ENCODE results near the gene CRLF1.

The CRLF1 gene

DNA sequence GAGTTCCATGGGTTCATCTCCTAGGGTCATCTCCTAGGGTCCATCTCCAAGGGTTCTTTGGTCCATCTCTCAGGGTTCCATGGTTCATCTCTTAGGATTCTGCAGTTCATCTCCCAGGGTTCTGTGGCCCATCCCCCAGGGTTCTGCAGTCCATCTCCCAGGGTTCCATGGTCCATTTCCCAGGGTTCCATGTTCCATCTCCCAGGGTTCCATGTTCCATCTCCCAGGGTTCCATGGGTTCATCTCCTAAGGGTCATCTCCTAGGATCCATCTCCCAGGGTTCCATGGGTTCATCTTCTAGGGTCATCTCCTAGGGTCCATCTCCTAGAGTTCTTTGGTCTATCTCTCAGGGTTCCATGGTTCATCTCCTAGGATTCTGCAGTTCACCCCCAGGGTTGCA lies 11.0 kb upstream of the CRLF1 start:
- no peak for DNase-seq
- Mint-ChIP-seq H3K4me3 (no peak overlapping the region), H3K27ac (no peak overlapping the region), H3K36me3 (ENCODE audit: low read depth) (peaks cover 6% of the 10 kb centered on the region), H3K27me3 (ENCODE audit: low read depth, poor library complexity) (peaks cover 59% of the 10 kb centered on the region), H3K9me3 (peaks cover 8% of the 10 kb centered on the region), H3K4me1 (peaks cover 15% of the 10 kb centered on the region)
- TF ChIP-seq, protein P1, sequence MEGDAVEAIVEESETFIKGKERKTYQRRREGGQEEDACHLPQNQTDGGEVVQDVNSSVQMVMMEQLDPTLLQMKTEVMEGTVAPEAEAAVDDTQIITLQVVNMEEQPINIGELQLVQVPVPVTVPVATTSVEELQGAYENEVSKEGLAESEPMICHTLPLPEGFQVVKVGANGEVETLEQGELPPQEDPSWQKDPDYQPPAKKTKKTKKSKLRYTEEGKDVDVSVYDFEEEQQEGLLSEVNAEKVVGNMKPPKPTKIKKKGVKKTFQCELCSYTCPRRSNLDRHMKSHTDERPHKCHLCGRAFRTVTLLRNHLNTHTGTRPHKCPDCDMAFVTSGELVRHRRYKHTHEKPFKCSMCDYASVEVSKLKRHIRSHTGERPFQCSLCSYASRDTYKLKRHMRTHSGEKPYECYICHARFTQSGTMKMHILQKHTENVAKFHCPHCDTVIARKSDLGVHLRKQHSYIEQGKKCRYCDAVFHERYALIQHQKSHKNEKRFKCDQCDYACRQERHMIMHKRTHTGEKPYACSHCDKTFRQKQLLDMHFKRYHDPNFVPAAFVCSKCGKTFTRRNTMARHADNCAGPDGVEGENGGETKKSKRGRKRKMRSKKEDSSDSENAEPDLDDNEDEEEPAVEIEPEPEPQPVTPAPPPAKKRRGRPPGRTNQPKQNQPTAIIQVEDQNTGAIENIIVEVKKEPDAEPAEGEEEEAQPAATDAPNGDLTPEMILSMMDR (IDR thresholded peaks at IDR 0.05), result no peak

DNA sequence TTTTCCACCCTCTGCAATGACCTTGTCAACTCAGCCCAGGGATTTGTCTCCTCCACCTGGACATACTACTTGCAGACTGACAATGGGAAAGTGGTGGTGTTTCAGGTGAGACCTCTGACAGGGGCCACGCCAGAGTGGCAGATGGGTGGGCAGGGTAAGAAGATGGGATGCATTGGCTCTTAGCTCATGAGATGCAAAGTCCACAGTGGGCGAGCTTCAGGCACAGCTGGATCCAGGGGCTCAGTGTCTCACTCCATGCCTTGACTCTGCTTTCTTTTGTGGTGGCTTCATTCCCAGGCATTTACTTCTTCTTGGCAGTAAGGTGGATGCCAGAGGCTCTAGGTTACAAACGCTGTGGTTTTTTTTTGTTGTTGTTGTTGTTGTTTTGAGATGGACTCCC lies 9.4 kb upstream of the CRLF1 start:
- Mint-ChIP-seq H3K4me1 (peaks cover 24% of the 10 kb centered on the region), H3K9me3 (peaks cover 8% of the 10 kb centered on the region), H3K36me3 (ENCODE audit: low read depth) (peaks cover 6% of the 10 kb centered on the region), H3K27ac (no peak overlapping the region), H3K4me3 (no peak overlapping the region), H3K27me3 (ENCODE audit: low read depth, poor library complexity) (peaks cover 71% of the 10 kb centered on the region)
- TF ChIP-seq, protein P1 (IDR thresholded peaks at IDR 0.05), result no peak
- no peak for DNase-seq

DNA sequence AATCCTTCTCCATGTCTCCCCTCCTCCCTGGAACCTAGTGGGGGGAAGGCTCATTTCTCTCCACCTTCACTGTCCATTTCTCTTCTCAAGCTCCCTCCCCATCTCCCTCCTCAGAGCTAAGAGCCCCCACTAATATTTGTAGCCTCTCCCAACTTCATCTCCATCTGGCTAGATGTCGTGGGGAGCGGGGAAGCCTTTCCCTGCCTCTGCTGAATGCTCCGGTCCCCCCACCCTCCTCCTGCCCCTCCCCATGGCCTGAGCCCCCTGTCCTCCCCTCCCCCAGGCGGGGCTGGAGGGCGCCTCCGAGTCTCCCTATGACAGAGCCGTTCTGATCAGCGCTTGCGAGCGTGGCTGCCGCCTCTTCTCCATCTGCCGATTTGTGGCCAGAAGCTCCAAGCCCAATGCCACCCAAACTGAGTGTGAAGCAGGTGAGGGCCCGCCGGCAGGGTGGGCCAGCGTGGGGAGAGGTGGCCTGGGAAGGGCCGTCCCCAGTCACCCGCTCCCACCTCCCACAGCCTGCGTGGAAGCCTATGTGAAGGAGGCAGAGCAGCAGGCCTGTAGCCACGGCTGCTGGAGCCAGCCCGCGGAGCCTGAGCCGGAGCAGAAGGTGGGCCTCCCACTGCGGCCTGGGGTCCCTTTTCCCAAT lies 7.1 kb upstream of the CRLF1 start:
- TF ChIP-seq, protein P1 (IDR thresholded peaks at IDR 0.05), result no peak
- peak overlapping the region; percentile 77 for H3K4me3 Mint-ChIP-seq
- peaks cover 81% of the 10 kb centered on the region for H3K27me3 Mint-ChIP-seq (ENCODE audit: low read depth, poor library complexity)
- peaks cover 6% of the 10 kb centered on the region for H3K36me3 Mint-ChIP-seq (ENCODE audit: low read depth)
- peak; percentile 34 for DNase-seq
- H3K4me1 Mint-ChIP-seq, result peaks cover 37% of the 10 kb centered on the region
- H3K27ac Mint-ChIP-seq, result no peak overlapping the region
- peaks cover 8% of the 10 kb centered on the region for H3K9me3 Mint-ChIP-seq

DNA sequence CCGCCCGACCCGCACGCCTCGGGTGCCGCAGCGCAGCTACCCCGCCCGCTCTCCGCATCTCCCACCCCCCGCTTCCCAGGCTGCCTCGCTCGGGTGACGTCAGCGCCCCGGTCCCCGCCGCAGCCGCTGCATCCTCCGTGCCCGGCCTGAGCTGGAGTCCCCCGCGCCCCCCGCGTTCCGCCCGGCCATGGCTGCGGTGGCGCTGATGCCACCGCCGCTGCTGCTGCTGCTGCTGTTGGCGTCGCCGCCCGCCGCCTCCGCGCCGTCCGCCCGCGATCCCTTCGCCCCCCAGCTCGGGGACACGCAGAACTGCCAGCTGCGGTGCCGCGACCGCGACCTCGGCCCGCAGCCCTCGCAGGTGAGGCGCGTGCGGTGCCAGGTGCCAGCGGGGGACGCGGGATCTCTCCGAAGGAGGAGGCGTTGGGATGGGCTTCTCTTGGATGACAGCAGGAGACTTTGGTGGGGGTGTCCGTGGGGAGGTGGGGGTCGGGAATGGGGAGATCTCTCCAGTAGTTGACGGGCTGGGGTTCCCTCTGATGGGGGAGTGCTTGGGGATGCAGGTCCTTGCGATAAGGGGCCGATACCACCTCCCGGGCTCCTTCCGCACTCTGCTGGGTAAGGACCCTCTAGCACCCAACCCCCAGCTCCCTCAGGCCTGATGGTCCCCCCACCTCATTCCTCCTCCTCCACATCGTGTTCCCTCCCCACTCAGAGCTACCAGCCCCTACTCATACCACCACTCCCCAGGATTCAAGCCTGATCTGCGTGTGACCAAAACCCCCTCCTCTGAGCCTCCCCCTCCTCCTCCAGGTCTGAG lies 6.4 kb upstream of the CRLF1 start, which contains the start of gene TMEM59L:
Gene TMEM59L, plus strand, starts transcription at position 99 of the 817 bp plus-strand sequence. Its CDS starts 89 bp downstream, at position 188.
- TF ChIP-seq, protein P1 (IDR thresholded peaks at IDR 0.05), result no peak
- Mint-ChIP-seq H3K4me3 (peak within 1 kb of the TSS; percentile 82), H3K36me3 (ENCODE audit: low read depth) (peaks cover 6% of the 10 kb centered on the region), H3K27ac (no peak within 1 kb of the TSS), H3K27me3 (ENCODE audit: low read depth, poor library complexity) (peaks cover 88% of the 10 kb centered on the region), H3K9me3 (peaks cover 8% of the 10 kb centered on the region), H3K4me1 (peaks cover 44% of the 10 kb centered on the region)
- peak; percentile 78 for DNase-seq

DNA sequence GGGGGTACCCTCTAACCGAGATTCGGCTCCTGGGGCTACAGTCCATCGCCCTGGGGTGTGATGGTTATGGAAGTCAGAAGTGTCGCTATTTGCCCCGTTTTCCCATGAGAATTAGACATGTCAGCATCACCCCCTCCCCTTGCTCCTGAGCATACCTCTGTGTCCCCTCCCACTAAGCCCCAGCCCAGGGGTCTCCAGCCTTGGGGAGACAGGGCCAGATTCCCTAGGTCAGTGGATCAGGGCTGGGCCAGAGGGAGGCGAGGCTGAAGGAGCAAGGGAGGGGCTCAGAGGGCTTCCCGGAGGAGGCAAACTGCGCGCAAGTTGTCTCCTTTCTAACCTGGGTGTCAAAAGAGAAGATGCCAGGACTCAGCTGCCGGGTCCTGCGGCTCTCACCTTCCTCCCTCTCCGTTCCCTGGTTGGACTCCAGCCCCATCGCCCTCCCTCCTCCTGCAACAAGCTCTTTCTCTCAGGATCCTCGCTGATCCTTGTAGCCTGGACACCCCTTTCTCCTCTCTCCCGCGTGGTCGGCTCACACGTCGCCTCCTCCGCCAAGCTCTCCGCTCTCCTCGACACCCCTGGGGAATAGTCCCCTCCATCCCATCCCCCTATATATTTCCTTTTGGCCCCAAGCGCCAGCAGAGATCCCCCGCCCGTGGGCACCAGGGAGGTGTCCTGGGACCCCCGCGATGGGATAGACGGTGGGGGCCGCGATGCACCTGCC lies 5.6 kb upstream of the CRLF1 start:
- Mint-ChIP-seq H3K9me3 (peaks cover under 1% of the 10 kb centered on the region), H3K27ac (no peak overlapping the region), H3K4me1 (peaks cover 46% of the 10 kb centered on the region), H3K4me3 (peak overlapping the region; percentile 82), H3K27me3 (ENCODE audit: low read depth, poor library complexity) (peaks cover 91% of the 10 kb centered on the region), H3K36me3 (ENCODE audit: low read depth) (no peaks in the 10 kb centered on the region)
- TF ChIP-seq, protein P1 (IDR thresholded peaks at IDR 0.05), result no peak
- DNase-seq, result no peak
